ENCODE results near the gene SIGLEC6. TPM values are rescaled to one million over a fixed set of nuclear protein-coding genes. Genes with fewer than 3 reads are reported as not detected.

Gene SIGLEC6
- total RNA-seq, 2 donors from 2014 or later, result 0.26 TPM; not detected in 1

GRCh38 chr19:51541458-51542357, 10.2 kb upstream of the SIGLEC6 start:
- no peaks in the 10 kb centered on the region for H3K9me3 ChIP-seq
- DNase-seq, result no peak
- 42 to 54% methylated on average over 10 of the region's 10 CpGs for WGBS, 2 donors
- no peaks in the 10 kb centered on the region for H3K4me1 ChIP-seq
- intact Hi-C loops (cut with DNase I), result no loop called here
- H3K27ac ChIP-seq, result no peak overlapping the region
- no peak for TF ChIP-seq POLR2A (IDR thresholded peaks at IDR 0.05)
- no peak for TF ChIP-seq CTCF (IDR thresholded peaks at IDR 0.05)
- no peaks in the 10 kb centered on the region for H3K27me3 ChIP-seq
- H3K36me3 ChIP-seq (replicated peaks in 1 of 2; ENCODE audit: insufficient read depth in 1 of 2, low read depth in 2 of 2), result no peaks in the 10 kb centered on the region
- H3K4me3 ChIP-seq, result no peak overlapping the region
- no peak for ATAC-seq

GRCh38 chr19:51539821-51540366, 8.4 kb upstream of the SIGLEC6 start:
- Histone ChIP-seq H3K36me3 (replicated peaks in 1 of 2; ENCODE audit: insufficient read depth in 1 of 2, low read depth in 2 of 2) (no peaks in the 10 kb centered on the region), H3K27me3 (no peaks in the 10 kb centered on the region), H3K4me3 (no peak overlapping the region), H3K27ac (no peak overlapping the region), H3K4me1 (no peaks in the 10 kb centered on the region), H3K9me3 (no peaks in the 10 kb centered on the region)
- intact Hi-C loops (cut with DNase I), result no loop called here
- WGBS, 2 donors, result 71 to 73% methylated on average over 4 of the region's 4 CpGs
- no peak for ATAC-seq
- TF ChIP-seq POLR2A (IDR thresholded peaks at IDR 0.05) (no peak), CTCF (IDR thresholded peaks at IDR 0.05) (no peak)
- no peak for DNase-seq

GRCh38 chr19:51535535-51535934, 4.1 kb upstream of the SIGLEC6 start:
- TF ChIP-seq POLR2A (IDR thresholded peaks at IDR 0.05), result no peak
- TF ChIP-seq CTCF (IDR thresholded peaks at IDR 0.05), result no peak
- ATAC-seq (no peak), DNase-seq (no peak)
- no peaks in the 10 kb centered on the region for H3K36me3 ChIP-seq (replicated peaks in 1 of 2; ENCODE audit: insufficient read depth in 1 of 2, low read depth in 2 of 2)
- H3K27ac ChIP-seq, result no peak overlapping the region
- 48 to 75% methylated on average over 1 of the region's 1 CpG for WGBS, 2 donors
- H3K4me3 ChIP-seq, result no peak overlapping the region
- intact Hi-C loops (cut with DNase I), result no loop called here
- no peaks in the 10 kb centered on the region for H3K4me1 ChIP-seq
- peaks cover 0 to 1% of the 10 kb centered on the region in 2 donors for H3K27me3 ChIP-seq
- no peaks in the 10 kb centered on the region for H3K9me3 ChIP-seq

- Histone ChIP-seq H3K4me3 (no peak overlapping the region), H3K4me1 (no peaks in the 10 kb centered on the region), H3K36me3 (replicated peaks in 1 of 2; ENCODE audit: insufficient read depth in 1 of 2, low read depth in 2 of 2) (no peaks in the 10 kb centered on the region), H3K27ac (no peak overlapping the region), H3K9me3 (no peaks in the 10 kb centered on the region), H3K27me3 (peaks cover 0 to 3% of the 10 kb centered on the region in 2 donors)
- TF ChIP-seq CTCF (IDR thresholded peaks at IDR 0.05) (no peak), POLR2A (IDR thresholded peaks at IDR 0.05) (no peak)
- DNase-seq (no peak), ATAC-seq (no peak)
- WGBS, 2 donors, result 68 to 73% methylated on average over 3 to 8 of the region's 8 CpGs
- intact Hi-C loops (cut with DNase I), result no loop called here
Observed at GRCh38 chr19:51530616-51531015, 854 bp downstream of the SIGLEC6 start.

Measured in body of pancreas (tissue), 4 donors.